ENCODE results near the gene STEEP1. TPM values are rescaled to one million over a fixed set of nuclear protein-coding genes. Genes with fewer than 3 reads are reported as not detected.

The STEEP1 gene
- 26.5 TPM for total RNA-seq

- DNase-seq (ENCODE audit: extremely low spot score in 2 of 2) = peak in 1 of 2 donors; percentile 90
- Histone ChIP-seq H3K4me3 (peak within 1 kb of the TSS; percentile 51 to 53), H3K9me3 (no peaks in the 10 kb centered on the region), H3K36me3 (no peaks in the 10 kb centered on the region), H3K27ac (peak within 1 kb of the TSS; percentile 54), H3K4me1 (peaks cover 14% of the 10 kb centered on the region), H3K27me3 (no peaks in the 10 kb centered on the region)
- TF ChIP-seq CTCF (IDR thresholded peaks at IDR 0.05) (no peak), POLR2AphosphoS5 (IDR thresholded peaks at IDR 0.05; ENCODE audit: insufficient read depth in 1 of 2, low read depth in 1 of 2) (peak; percentile 48 to 89), POLR2A (IDR thresholded peaks at IDR 0.05) (no peak)
- intact Hi-C loops (cut with DNase I) = no loop called here
These were observed at the start of gene STEEP1 for GRCh38 chrX:119565107-119565663. TSS of gene STEEP1 (minus strand) at chrX:119565409. CDS start at chrX:119565355, 54 bp downstream.

GRCh38 chrX:119614776-119615175, 49.6 kb upstream of the STEEP1 start:
- no peak overlapping the region for H3K27ac ChIP-seq
- no peaks in the 10 kb centered on the region for H3K9me3 ChIP-seq
- no peak overlapping the region for H3K4me3 ChIP-seq
- H3K27me3 ChIP-seq = no peaks in the 10 kb centered on the region
- H3K4me1 ChIP-seq = no peaks in the 10 kb centered on the region
- TF ChIP-seq POLR2AphosphoS5 (IDR thresholded peaks at IDR 0.05; ENCODE audit: insufficient read depth in 1 of 2, low read depth in 1 of 2) (no peak), CTCF (IDR thresholded peaks at IDR 0.05) (no peak), POLR2A (IDR thresholded peaks at IDR 0.05) (no peak)
- no peaks in the 10 kb centered on the region for H3K36me3 ChIP-seq
- DNase-seq (ENCODE audit: extremely low spot score in 2 of 2) = no peak
- intact Hi-C loops (cut with DNase I) = no loop called here

GRCh38 chrX:119607018-119607389, 41.8 kb upstream of the STEEP1 start:
- TF ChIP-seq CTCF (IDR thresholded peaks at IDR 0.05) (no peak), POLR2AphosphoS5 (IDR thresholded peaks at IDR 0.05; ENCODE audit: insufficient read depth in 1 of 2, low read depth in 1 of 2) (no peak)
- H3K4me3 ChIP-seq = peak overlapping the region; percentile 67 to 76
- H3K9me3 ChIP-seq = no peaks in the 10 kb centered on the region

GRCh38 chrX:119606280-119607017, 41.2 kb upstream of the STEEP1 start, which contains the start of gene NKRF:
TSS of gene NKRF (minus strand) at chrX:119606424.
- H3K9me3 ChIP-seq = no peaks in the 10 kb centered on the region
- H3K27me3 ChIP-seq = no peaks in the 10 kb centered on the region
- TF ChIP-seq POLR2A (IDR thresholded peaks at IDR 0.05) (peak; percentile 69 to 75), CTCF (IDR thresholded peaks at IDR 0.05) (no peak), POLR2AphosphoS5 (IDR thresholded peaks at IDR 0.05; ENCODE audit: insufficient read depth in 1 of 2, low read depth in 1 of 2) (peak; percentile 93 to 96)
- peak in 1 of 2 donors; percentile 90 for DNase-seq (ENCODE audit: extremely low spot score in 2 of 2)
- no peaks in the 10 kb centered on the region for H3K36me3 ChIP-seq
- no peaks in the 10 kb centered on the region for H3K4me1 ChIP-seq
- peak within 1 kb of the TSS; percentile 67 to 76 for H3K4me3 ChIP-seq
- intact Hi-C loops (cut with DNase I) = loop anchor here (10.0 kb wide), 1 partner anchor 88 kb away; the partner anchor contains the start of gene SEPTIN6
- H3K27ac ChIP-seq = peak within 1 kb of the TSS; percentile 95

More at GRCh38 chrX:119607018-119607389, 41.8 kb upstream of the STEEP1 start:
- Histone ChIP-seq H3K27ac (peak overlapping the region; percentile 95), H3K4me1 (no peaks in the 10 kb centered on the region), H3K36me3 (no peaks in the 10 kb centered on the region), H3K27me3 (no peaks in the 10 kb centered on the region)
- DNase-seq (ENCODE audit: extremely low spot score in 2 of 2) = no peak
- intact Hi-C loops (cut with DNase I) = loop anchor here (10.0 kb wide), 1 partner anchor 88 kb away; the partner anchor contains the start of gene SEPTIN6
